Fibroblast of villous mesenchyme (primary cell): ENCODE data around the gene ATP2C2. TPM values are rescaled to one million over a fixed set of nuclear protein-coding genes. Genes with fewer than 3 reads are reported as not detected.

Source experiments
- DNase-seq: peaks from one replicate; pipeline ENCODE4 v3.0.0-alpha.2; 2010; ENCODE audit warnings: low read depth
- H3K4me3 ChIP-seq: 2 replicates; pipeline ENCODE4 v1.5.1; 2011; ENCODE audit warnings: low read depth, mild to moderate bottlenecking, low read length
- CTCF ChIP-seq: IDR thresholded peaks from 2 replicates; pipeline ENCODE4 v1.5.1; 2012; ENCODE audit warnings: low read depth, mild to moderate bottlenecking, low read length; ENCODE audit not compliant: insufficient read depth
- total RNA-seq: library from RNA; depleted of rRNA; stranded (reverse); fragments of >200 nt; gene quantifications from 2 replicates; pipeline ENCODE4 v1.2.3, GENCODE V29; 2012

The ATP2C2 gene
- total RNA-seq, 1 donor = not detected

DNA sequence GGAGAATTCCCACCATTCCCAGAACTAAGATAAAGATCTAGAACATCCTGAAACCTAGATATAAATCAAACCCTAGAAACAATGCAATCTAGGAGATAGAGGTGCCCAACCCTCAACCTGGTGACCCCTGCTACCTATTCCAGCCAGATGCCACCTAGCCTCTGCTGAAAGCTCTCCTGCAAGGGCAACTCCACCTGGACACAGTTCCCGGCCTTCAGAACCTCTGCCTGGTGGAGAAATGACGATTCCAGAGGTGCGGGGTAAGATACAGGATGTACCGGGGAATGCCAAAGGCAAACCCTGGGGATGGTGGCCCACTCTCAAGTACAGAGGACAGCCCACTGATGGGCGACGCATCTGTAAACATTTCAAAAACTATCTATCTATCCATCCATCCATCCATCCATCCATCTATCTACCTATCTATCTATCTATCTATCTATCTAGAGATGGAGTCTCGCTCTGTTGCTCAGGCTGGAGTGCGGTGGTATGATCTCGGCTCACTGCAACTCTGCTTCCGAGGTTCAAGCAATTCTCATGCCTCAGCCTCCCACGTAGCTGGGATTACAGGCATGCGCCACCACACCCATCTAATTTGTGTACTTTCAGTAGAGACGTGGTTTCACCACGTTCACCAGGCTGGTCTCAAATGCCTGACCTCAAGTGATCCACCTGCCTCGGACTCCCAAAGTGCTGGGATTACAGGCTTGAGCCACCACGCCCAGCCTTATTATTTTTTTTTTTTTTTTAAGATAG is 117.1 kb downstream of the ATP2C2 start:
- H3K4me3 ChIP-seq = no peak overlapping the region
- no peak for TF ChIP-seq CTCF
- no peak for DNase-seq

DNA sequence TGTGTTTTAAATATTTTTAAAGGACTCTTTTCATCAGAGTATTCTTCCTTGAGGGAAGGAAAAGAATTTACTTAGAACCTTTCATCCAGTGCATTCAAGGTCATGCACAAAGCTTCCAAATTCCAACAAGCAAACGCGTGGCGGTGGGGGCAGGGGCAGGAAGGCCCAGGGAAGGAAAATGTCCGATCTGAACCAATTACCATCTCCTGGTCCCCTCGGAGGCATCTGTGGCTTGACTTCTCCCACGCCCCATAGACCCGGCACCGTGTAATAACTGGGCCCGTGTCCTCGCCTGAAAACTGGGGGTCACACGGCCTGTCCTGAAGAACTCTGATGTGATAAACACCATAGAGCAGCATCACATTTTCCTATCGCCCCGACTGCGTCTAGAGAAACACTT is 117.8 kb downstream of the ATP2C2 start:
- no peak for TF ChIP-seq CTCF
- no peak overlapping the region for H3K4me3 ChIP-seq
- no peak for DNase-seq

GRCh38 chr16:84486551-84487235 is 118.4 kb downstream of the ATP2C2 start:
- H3K4me3 ChIP-seq = no peak overlapping the region
- TF ChIP-seq CTCF = no peak
- DNase-seq = no peak

DNA sequence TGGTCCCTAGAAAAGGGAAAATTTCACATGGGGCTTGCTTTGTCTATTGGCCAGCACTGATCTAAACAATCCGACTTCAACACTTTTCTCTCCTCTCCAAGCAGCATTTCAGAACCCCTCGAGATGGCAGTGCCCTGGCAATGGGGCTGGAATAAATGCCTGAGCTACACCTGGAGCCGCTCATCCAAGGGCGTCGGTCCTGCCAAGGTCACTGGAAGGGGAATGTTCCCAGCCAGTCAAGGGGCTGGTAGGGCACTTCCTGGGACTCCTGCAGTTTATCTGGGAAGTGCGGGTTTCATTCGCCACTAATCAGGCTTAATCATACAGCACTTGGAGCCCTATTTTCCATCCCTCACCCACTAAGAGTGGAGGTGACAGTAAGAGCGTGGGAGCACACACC is 119.0 kb downstream of the ATP2C2 start:
- no peak for TF ChIP-seq CTCF
- no peak overlapping the region for H3K4me3 ChIP-seq
- no peak for DNase-seq

GRCh38 chr16:84489131-84489530 is 120.8 kb downstream of the ATP2C2 start:
- DNase-seq = no peak
- no peak overlapping the region for H3K4me3 ChIP-seq
- no peak for TF ChIP-seq CTCF

DNA sequence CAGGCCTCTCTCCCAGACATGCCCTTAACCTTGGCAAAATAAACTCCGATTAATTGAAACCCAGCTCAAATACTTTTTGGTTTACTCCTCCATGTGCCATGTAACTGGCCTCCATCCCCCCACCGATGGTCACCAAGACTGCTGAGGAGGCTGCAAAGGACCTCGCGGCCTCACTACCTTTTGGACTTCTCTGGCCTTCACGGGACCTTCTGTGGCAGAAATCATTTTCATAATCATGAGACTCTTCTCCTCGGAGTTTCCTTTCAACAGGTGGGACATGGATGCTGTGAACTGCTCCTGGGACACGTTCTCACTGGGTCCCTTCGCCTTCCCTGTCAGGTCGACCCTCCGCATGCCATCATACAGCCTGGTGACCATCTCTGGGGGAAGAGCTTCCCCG is 127.2 kb downstream of the ATP2C2 start:
- no peak for DNase-seq
- no peak for TF ChIP-seq CTCF

DNA sequence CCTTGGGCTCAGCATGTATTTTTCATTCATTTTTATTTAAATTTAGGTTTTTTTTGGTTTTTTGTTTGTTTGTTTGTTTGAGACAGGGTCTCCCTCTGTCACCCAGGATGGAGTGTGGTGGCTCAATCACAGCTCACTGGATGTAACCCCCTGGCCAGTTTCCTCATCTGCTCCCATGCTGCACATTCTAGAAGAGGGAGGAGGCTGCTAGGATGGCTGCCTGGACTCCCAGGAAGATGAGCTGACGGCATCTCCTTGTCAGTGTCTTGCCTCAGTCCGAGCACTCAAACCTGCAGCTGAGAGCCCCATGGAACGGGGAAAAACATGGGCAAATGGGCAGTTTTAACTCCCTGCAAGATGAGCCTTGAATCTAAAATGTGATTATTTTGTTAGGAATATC is 128.7 kb downstream of the ATP2C2 start:
- no peak overlapping the region for H3K4me3 ChIP-seq
- DNase-seq = no peak
- TF ChIP-seq CTCF = no peak

More for the DNA sequence above, 127.2 kb downstream of the ATP2C2 start:
- H3K4me3 ChIP-seq = no peak overlapping the region
